ENCODE data around the gene IGFBP2. TPM values are rescaled to one million over a fixed set of nuclear protein-coding genes. Genes with fewer than 3 reads are reported as not detected.

Gene IGFBP2
- total and polyA plus RNA-seq, 2 of the 13 experiments (the other 11 are each of a cell fraction or from before 2014, with no cell fraction given) = 2.0 to 5.8 TPM

DNA sequence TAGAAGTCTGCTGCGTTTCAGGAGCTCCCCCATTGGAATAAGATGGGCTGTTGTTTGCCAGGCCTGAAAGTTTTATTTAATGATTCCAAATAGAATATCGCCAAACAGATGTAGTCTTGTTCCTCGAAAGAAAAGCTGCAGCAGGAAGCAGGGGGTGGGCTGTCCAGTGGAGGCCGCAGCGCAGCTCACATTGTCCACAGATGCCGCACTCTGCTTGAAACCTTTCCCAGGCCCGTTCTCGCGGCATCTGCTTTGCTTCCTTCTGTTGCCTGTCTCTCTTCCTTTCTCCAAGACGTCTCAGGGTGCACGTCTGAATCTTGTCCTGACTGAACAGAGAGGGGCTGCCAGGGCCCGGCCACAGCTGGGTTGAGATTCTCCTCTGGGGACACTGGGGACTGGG is 12.4 kb upstream of the IGFBP2 start (continued):
- TF ChIP-seq ZFY (CRISPR knock-in tag; IDR thresholded peaks at IDR 0.05) (no peak), ZFX (CRISPR knock-in tag; IDR thresholded peaks at IDR 0.05; ENCODE audit: low read depth) (no peak), ZNF777 (CRISPR knock-in tag; IDR thresholded peaks at IDR 0.05) (no peak), ZNF644 (CRISPR knock-in tag; IDR thresholded peaks at IDR 0.05; ENCODE audit: low read depth) (no peak), HNRNPUL1 (IDR thresholded peaks at IDR 0.05; ENCODE audit: low read depth, low read length) (no peak)
- TF ChIP-seq, protein P1, sequence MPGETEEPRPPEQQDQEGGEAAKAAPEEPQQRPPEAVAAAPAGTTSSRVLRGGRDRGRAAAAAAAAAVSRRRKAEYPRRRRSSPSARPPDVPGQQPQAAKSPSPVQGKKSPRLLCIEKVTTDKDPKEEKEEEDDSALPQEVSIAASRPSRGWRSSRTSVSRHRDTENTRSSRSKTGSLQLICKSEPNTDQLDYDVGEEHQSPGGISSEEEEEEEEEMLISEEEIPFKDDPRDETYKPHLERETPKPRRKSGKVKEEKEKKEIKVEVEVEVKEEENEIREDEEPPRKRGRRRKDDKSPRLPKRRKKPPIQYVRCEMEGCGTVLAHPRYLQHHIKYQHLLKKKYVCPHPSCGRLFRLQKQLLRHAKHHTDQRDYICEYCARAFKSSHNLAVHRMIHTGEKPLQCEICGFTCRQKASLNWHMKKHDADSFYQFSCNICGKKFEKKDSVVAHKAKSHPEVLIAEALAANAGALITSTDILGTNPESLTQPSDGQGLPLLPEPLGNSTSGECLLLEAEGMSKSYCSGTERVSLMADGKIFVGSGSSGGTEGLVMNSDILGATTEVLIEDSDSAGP (CRISPR knock-in tag; IDR thresholded peaks at IDR 0.05; ENCODE audit: borderline replicate concordance) = no peak

GRCh38 chr2:216621292-216621691 is 11.9 kb upstream of the IGFBP2 start:
- H3K9ac ChIP-seq (ENCODE audit: insufficient read depth, low read depth, low read length) = no peak overlapping the region
- ATAC-seq (no peak), FAIRE-seq (no peak), DNase-seq (ENCODE audit: low spot score) (no peak)
- peaks cover 2 to 30% of the 10 kb centered on the region in 2 experiments; a peak in 4 of 5 replicates for H3K27me3 ChIP-seq (ENCODE audit: control insufficient read depth in 1 of 2, insufficient read depth in 2 of 2, low read length in 2 of 2)
- H3K79me2 ChIP-seq (ENCODE audit: insufficient read depth, low read length) = no peaks in the 10 kb centered on the region
- H3K4me1 ChIP-seq (ENCODE audit: insufficient read depth, low read length) = peaks cover 31% of the 10 kb centered on the region
- BruUV-seq (replicated peaks) = no TSS peak
- ChIA-PET POLR2A (no interaction called here), CTCF (ENCODE audit: low intra/inter-chr PET ratio, low total read pairs) (no interaction called here)
- H3K9me3 ChIP-seq (ENCODE audit: low read length) = no peaks in the 10 kb centered on the region
- H2AFZ ChIP-seq (ENCODE audit: low read length) = no peak overlapping the region
- no peaks in the 10 kb centered on the region for H4K20me1 ChIP-seq (ENCODE audit: insufficient read depth, low read length)
- no peak overlapping the region for H3K27ac ChIP-seq (ENCODE audit: extremely low read length, insufficient read depth, low read length)
- 51% methylated on average over 4 of the region's 4 CpGs for WGBS (ENCODE audit: low lambda C conversion rate)
- no peak overlapping the region for H3K4me3 ChIP-seq (replicated peaks in 1 of 3; ENCODE audit: insufficient read depth in 1 of 3, low read depth in 2 of 3, low read length in 3 of 3)
- in situ Hi-C loops (cut with HindIII; ENCODE audit: extremely low pct_ligation_motif_present, low pct_unique_long_range_greater_than_20kb) = no loop called here
- H3K4me2 ChIP-seq (ENCODE audit: low read depth, low read length) = no peak overlapping the region
- intact Hi-C loops (cut with micrococcal nuclease; ENCODE audit: unreplicated experiment) = no loop called here
- no peaks in the 10 kb centered on the region for H3K36me3 ChIP-seq (replicated peaks in 1 of 2; ENCODE audit: control insufficient read depth in 1 of 2, insufficient read depth in 2 of 2, low read length in 2 of 2)
- TF ChIP-seq PPARG (CRISPR knock-in tag; conservative IDR thresholded peaks at IDR 0.05) (no peak), ZSCAN31 (CRISPR knock-in tag; IDR thresholded peaks at IDR 0.05; ENCODE audit: low read depth) (no peak), GMEB1 (CRISPR knock-in tag; IDR thresholded peaks at IDR 0.05; ENCODE audit: borderline replicate concordance) (no peak), SIN3A (IDR thresholded peaks at IDR 0.05; ENCODE audit: borderline replicate concordance, low read depth, low read length) (no peak), ZEB1 (IDR thresholded peaks at IDR 0.05; ENCODE audit: insufficient replicate concordance, low read depth) (no peak), ZNF383 (CRISPR knock-in tag; IDR thresholded peaks at IDR 0.05; ENCODE audit: borderline replicate concordance) (no peak), YEATS4 (CRISPR knock-in tag; IDR thresholded peaks at IDR 0.05; ENCODE audit: borderline replicate concordance) (no peak), ZNF230 (CRISPR knock-in tag; IDR thresholded peaks at IDR 0.05) (no peak)
- TF ChIP-seq, protein P2, sequence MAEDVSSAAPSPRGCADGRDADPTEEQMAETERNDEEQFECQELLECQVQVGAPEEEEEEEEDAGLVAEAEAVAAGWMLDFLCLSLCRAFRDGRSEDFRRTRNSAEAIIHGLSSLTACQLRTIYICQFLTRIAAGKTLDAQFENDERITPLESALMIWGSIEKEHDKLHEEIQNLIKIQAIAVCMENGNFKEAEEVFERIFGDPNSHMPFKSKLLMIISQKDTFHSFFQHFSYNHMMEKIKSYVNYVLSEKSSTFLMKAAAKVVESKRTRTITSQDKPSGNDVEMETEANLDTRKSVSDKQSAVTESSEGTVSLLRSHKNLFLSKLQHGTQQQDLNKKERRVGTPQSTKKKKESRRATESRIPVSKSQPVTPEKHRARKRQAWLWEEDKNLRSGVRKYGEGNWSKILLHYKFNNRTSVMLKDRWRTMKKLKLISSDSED (CRISPR knock-in tag; IDR thresholded peaks at IDR 0.05) = no peak
- TF ChIP-seq, protein P3, sequence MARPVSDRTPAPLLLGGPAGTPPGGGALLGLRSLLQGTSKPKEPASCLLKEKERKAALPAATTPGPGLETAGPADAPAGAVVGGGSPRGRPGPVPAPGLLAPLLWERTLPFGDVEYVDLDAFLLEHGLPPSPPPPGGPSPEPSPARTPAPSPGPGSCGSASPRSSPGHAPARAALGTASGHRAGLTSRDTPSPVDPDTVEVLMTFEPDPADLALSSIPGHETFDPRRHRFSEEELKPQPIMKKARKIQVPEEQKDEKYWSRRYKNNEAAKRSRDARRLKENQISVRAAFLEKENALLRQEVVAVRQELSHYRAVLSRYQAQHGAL (CRISPR knock-in tag; IDR thresholded peaks at IDR 0.05; ENCODE audit: not compliant biosample characterization) = no peak
- TF ChIP-seq, protein P4, sequence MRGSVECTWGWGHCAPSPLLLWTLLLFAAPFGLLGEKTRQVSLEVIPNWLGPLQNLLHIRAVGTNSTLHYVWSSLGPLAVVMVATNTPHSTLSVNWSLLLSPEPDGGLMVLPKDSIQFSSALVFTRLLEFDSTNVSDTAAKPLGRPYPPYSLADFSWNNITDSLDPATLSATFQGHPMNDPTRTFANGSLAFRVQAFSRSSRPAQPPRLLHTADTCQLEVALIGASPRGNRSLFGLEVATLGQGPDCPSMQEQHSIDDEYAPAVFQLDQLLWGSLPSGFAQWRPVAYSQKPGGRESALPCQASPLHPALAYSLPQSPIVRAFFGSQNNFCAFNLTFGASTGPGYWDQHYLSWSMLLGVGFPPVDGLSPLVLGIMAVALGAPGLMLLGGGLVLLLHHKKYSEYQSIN (CRISPR knock-in tag; IDR thresholded peaks at IDR 0.05; ENCODE audit: borderline replicate concordance) = no peak
